OCI-LY7 (cell line): ENCODE results near the gene SAMM50. TPM values are rescaled to one million over a fixed set of nuclear protein-coding genes. Genes with fewer than 3 reads are reported as not detected.

ENCODE experiments used
- BruUV-seq: library from RNA; stranded (reverse); fragments of 400-500 nt; replicated peaks from 2 replicates; lab custom pipeline; 2021; lab: Mats Ljungman, UMichigan
- CTCF ChIA-PET: fragments of 300-600 bp; sonication (Branson Sonifier 250); formaldehyde crosslinking; loops from one replicate; lab custom pipeline; 2022; ENCODE audit warnings: antibody characterized with exemption; ENCODE audit not compliant: unreplicated experiment; lab: Charles Lee
- POLR2A ChIA-PET: fragments of 300-600 bp; sonication (Branson Sonifier 250); formaldehyde crosslinking; loops from one replicate; lab custom pipeline; 2022; ENCODE audit warnings: antibody characterized with exemption; lab: Charles Lee
- DNase-seq: peaks from one replicate; pipeline ENCODE4 v3.0.0-alpha.2; 2015; ENCODE audit warnings: low spot score
- H2AFZ ChIP-seq: fragments of 200-600 bp; sonication (generic), shearing (Covaris generic); 2 replicates; pipeline ENCODE4 v1.6.1; 2014; ENCODE audit warnings: mild to moderate bottlenecking, antibody characterized with exemption, low read length, moderate library complexity
- H3K27ac ChIP-seq: fragments of 200-600 bp; sonication (generic); 2 replicates; pipeline ENCODE4 v1.5.1; 2014; ENCODE audit warnings: mixed run types, low read depth, mild to moderate bottlenecking, moderate library complexity, low read length, inconsistent platforms; ENCODE audit not compliant: poor library complexity, severe bottlenecking
- H3K36me3 ChIP-seq: fragments of 200-600 bp; sonication (generic); 2 replicates; pipeline ENCODE4 v1.6.1; 2014; ENCODE audit warnings: mild to moderate bottlenecking, antibody characterized with exemption, low read length, moderate library complexity, mixed read lengths; ENCODE audit not compliant: insufficient read depth
- H3K4me1 ChIP-seq: fragments of 200-600 bp; sonication (generic); 2 replicates; pipeline ENCODE4 v1.5.1; 2014; ENCODE audit warnings: mild to moderate bottlenecking, low read length; ENCODE audit not compliant: insufficient read depth, poor library complexity, severe bottlenecking
- H3K4me2 ChIP-seq: fragments of 200-600 bp; sonication (generic); 2 replicates; pipeline ENCODE4 v1.6.1; 2014; ENCODE audit warnings: mild to moderate bottlenecking, low read length
- H3K4me3 ChIP-seq: fragments of 200-600 bp; sonication (generic); 2 replicates; pipeline ENCODE4 v1.5.1; 2014; ENCODE audit warnings: mild to moderate bottlenecking, low read depth, low read length; ENCODE audit not compliant: poor library complexity, severe bottlenecking
- H3K79me2 ChIP-seq: fragments of 200-600 bp; sonication (generic); 2 replicates; pipeline ENCODE4 v1.6.1; 2016; ENCODE audit warnings: low read depth, mild to moderate bottlenecking, low read length, moderate library complexity, mixed read lengths; ENCODE audit not compliant: insufficient read depth
- H3K9me2 ChIP-seq: fragments of 200-600 bp; sonication (generic); 2 replicates; pipeline ENCODE4 v1.6.1; 2016; ENCODE audit warnings: mild to moderate bottlenecking, low read length, mixed read lengths; ENCODE audit not compliant: insufficient read depth
- H3K9me3 ChIP-seq: fragments of 200-600 bp; sonication (generic); 2 replicates; pipeline ENCODE4 v1.6.1; 2014; ENCODE audit warnings: mild to moderate bottlenecking, mixed run types, low read length, mixed read lengths
- H4K20me1 ChIP-seq: fragments of 200-600 bp; sonication (generic); 2 replicates; pipeline ENCODE4 v1.6.1; 2014; ENCODE audit warnings: mild to moderate bottlenecking, antibody characterized with exemption, low read length, moderate library complexity, mixed read lengths; ENCODE audit not compliant: insufficient read depth
- EZH2phosphoT487 ChIP-seq: fragments of 200-600 bp; sonication (generic); IDR thresholded peaks from 2 replicates; pipeline ENCODE4 v1.6.1; 2018; ENCODE audit warnings: low read depth, borderline replicate concordance, mild to moderate bottlenecking, mixed run types, antibody characterized with exemption, low read length, moderate library complexity, mixed read lengths
- intact Hi-C: fragments of 100-400 bp; cut with micrococcal nuclease; formaldehyde crosslinking; loops from one replicate; pipeline ENCODE4 v1.10.0; 2022; ENCODE audit not compliant: unreplicated experiment
- total RNA-seq, 2 experiments: library from RNA; depleted of rRNA in 1 of 2; stranded (reverse); fragments of >200 nt in 1 of 2; shearing (Covaris generic) in 1 of 2; gene quantifications; 2 replicates each; pipeline ENCODE4 v1.2.3, GENCODE V29; 2014 to 2022
- TF ChIP-seq, protein P1 (sequence below): fragments of 200-600 bp; sonication (generic); conservative IDR thresholded peaks from 2 replicates; pipeline ENCODE4 v1.5.1; 2014; ENCODE audit warnings: mild to moderate bottlenecking, antibody characterized with exemption, low read length, moderate library complexity, mixed read lengths

SAMM50 gene
- total RNA-seq, 2 experiments from 2014 or later, result 34.6 to 72.9 TPM

DNA sequence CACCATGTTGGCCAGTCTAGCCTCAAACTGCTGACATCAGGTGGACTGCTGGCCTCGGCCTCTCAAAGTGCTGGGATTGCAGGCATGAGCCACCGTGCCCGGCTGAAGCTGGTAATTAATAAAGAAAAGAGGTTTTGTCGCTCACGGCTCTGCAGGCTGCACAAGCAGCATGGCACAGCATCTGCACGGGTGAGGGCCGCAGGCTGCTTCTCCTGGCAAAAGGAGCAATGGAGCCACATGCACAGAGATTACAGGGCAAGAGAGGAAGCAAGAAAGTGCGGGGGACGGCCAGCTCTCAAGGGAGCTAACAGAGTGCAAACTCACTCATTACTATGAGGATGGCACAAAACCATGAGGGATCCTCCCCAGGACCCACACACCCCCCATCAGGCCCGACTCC is 64.2 kb downstream of the SAMM50 start:
- intact Hi-C loops, result no loop called here
- H3K4me2 ChIP-seq, result no peak overlapping the region
- no peak for DNase-seq
- H3K27ac ChIP-seq, result no peak overlapping the region
- CTCF ChIA-PET, result no interaction called here
- H3K9me3 ChIP-seq, result no peaks in the 10 kb centered on the region
- TF ChIP-seq EZH2phosphoT487, result no peak
- TF ChIP-seq, protein P1, sequence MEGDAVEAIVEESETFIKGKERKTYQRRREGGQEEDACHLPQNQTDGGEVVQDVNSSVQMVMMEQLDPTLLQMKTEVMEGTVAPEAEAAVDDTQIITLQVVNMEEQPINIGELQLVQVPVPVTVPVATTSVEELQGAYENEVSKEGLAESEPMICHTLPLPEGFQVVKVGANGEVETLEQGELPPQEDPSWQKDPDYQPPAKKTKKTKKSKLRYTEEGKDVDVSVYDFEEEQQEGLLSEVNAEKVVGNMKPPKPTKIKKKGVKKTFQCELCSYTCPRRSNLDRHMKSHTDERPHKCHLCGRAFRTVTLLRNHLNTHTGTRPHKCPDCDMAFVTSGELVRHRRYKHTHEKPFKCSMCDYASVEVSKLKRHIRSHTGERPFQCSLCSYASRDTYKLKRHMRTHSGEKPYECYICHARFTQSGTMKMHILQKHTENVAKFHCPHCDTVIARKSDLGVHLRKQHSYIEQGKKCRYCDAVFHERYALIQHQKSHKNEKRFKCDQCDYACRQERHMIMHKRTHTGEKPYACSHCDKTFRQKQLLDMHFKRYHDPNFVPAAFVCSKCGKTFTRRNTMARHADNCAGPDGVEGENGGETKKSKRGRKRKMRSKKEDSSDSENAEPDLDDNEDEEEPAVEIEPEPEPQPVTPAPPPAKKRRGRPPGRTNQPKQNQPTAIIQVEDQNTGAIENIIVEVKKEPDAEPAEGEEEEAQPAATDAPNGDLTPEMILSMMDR, result no peak
- POLR2A ChIA-PET, result no interaction called here
- H4K20me1 ChIP-seq, result no peaks in the 10 kb centered on the region
- no TSS peak for BruUV-seq
- no peaks in the 10 kb centered on the region for H3K36me3 ChIP-seq
- no peak overlapping the region for H3K4me3 ChIP-seq
- no peaks in the 10 kb centered on the region for H3K79me2 ChIP-seq
- H2AFZ ChIP-seq, result no peak overlapping the region
- no peaks in the 10 kb centered on the region for H3K4me1 ChIP-seq
- no peaks in the 10 kb centered on the region for H3K9me2 ChIP-seq

DNA sequence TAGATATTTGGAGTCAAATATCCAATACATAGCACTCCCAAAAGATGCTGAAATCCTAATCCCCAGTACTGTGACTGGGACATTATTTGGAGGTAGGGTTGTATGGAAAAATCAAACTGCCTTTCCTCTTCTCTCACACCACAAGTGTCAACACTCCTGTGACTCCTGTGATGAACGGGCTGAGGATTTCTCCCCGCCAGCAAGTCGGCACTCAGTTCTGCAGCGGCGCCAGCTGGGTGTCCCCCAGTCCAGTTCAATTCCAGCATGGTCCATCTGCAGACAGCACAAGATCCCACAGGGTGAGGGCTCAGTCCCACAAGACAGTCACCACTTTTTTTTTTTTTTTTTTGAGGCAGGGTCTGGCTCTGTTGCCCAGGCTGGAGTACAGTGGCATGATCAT is 64.6 kb downstream of the SAMM50 start:
- Histone ChIP-seq H3K4me3 (no peak overlapping the region), H3K27ac (no peak overlapping the region), H3K4me2 (no peak overlapping the region), H4K20me1 (no peaks in the 10 kb centered on the region), H3K9me3 (no peaks in the 10 kb centered on the region), H3K36me3 (no peaks in the 10 kb centered on the region), H3K79me2 (no peaks in the 10 kb centered on the region), H2AFZ (no peak overlapping the region), H3K4me1 (no peaks in the 10 kb centered on the region), H3K9me2 (no peaks in the 10 kb centered on the region)
- intact Hi-C loops, result no loop called here
- ChIA-PET CTCF (no interaction called here), POLR2A (no interaction called here)
- DNase-seq, result no peak
- BruUV-seq, result no TSS peak
- TF ChIP-seq EZH2phosphoT487, result no peak
- TF ChIP-seq, protein P1, result no peak

DNA sequence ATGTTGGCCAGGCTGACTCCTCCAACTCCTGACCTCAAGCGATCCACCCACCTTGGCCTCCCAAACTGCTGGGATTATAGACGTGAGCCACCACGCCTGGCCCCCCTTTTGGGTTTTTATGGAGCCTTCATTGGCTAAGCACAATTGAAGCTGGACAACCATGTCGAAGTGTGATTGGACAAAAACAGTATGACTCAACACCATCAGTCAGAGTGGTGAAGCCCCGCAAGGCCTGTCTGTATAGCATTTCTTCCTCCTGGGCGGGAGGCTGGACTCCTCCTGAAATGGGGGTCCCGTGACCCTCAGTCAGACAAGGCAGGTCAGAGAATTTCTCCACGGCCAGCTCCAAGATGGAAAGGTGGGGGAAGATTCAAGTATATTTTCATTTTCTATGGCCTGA is 65.7 kb downstream of the SAMM50 start:
- Histone ChIP-seq H3K27ac (no peak overlapping the region), H3K4me2 (no peak overlapping the region), H3K9me2 (no peaks in the 10 kb centered on the region), H2AFZ (no peak overlapping the region), H3K4me3 (no peak overlapping the region), H3K79me2 (no peaks in the 10 kb centered on the region), H4K20me1 (no peaks in the 10 kb centered on the region), H3K9me3 (no peaks in the 10 kb centered on the region), H3K36me3 (no peaks in the 10 kb centered on the region), H3K4me1 (peaks cover 9% of the 10 kb centered on the region)
- no peak for DNase-seq
- POLR2A ChIA-PET, result no interaction called here
- intact Hi-C loops, result no loop called here
- no TSS peak for BruUV-seq
- CTCF ChIA-PET, result no interaction called here
- TF ChIP-seq EZH2phosphoT487, result no peak
- TF ChIP-seq, protein P1, result no peak
